Measurements from ENCODE around the gene RIMS3. TPM values are rescaled to one million over a fixed set of nuclear protein-coding genes. Genes with fewer than 3 reads are reported as not detected.

RIMS3 gene
- total RNA-seq, 1 experiment from 2014 or later = 13.7 TPM

GRCh38 chr1:40610156-40610555 is 55.3 kb downstream of the RIMS3 start:
- no peaks in the 10 kb centered on the region for H3K23me2 ChIP-seq (ENCODE audit: insufficient read length, low read depth, low read length, poor library complexity, severe bottlenecking)
- H3K18ac ChIP-seq (ENCODE audit: insufficient read length, low read depth, low read length) = no peak overlapping the region
- no peak overlapping the region for H3K27ac ChIP-seq (ENCODE audit: insufficient read length, low read depth, low read length)
- WGBS (ENCODE audit: extremely low coverage, insufficient read length, low lambda C conversion rate) = no CpG with 5 or more reads among the region's 7 CpGs
- H2AFZ ChIP-seq (ENCODE audit: low read length) = no peak overlapping the region
- TF ChIP-seq CTCF (conservative IDR thresholded peaks at IDR 0.05) = no peak
- no peak overlapping the region for H3K23ac ChIP-seq (ENCODE audit: insufficient read length, low read depth, low read length)
- H3K4me1 ChIP-seq (ENCODE audit: insufficient read depth, low read length) = no peaks in the 10 kb centered on the region
- no peaks in the 10 kb centered on the region for H4K20me1 ChIP-seq (ENCODE audit: control insufficient read depth, insufficient read depth, insufficient read length)
- H4K91ac ChIP-seq (ENCODE audit: insufficient read length, low read depth, low read length) = no peak overlapping the region
- no peak overlapping the region for H3K4me2 ChIP-seq (ENCODE audit: insufficient read depth, insufficient read length, low read length)
- H3T11ph ChIP-seq (ENCODE audit: low read length) = no peak overlapping the region
- Mint-ChIP-seq H3K27ac (0 out of 7 replicates have a peak overlapping the region, but pooled peaks of 2 of the 3 experiments have one; percentile 16 to 17), H3K4me3 (no peak overlapping the region), H3K4me1 (peaks cover 3 to 4% of the 10 kb centered on the region in 2 experiments; a peak in 1 of 4 replicates), H3K36me3 (ENCODE audit: insufficient read depth in 1 of 3, low read depth in 3 of 3) (no peaks in the 10 kb centered on the region), H3K9me3 (no peaks in the 10 kb centered on the region), H3K27me3 (ENCODE audit: low read depth) (no peaks in the 10 kb centered on the region; the same call in 1 of the 2 replicates)
- no peak overlapping the region for H2BK120ac ChIP-seq (ENCODE audit: low read depth, low read length, poor library complexity, severe bottlenecking)
- H3K56ac ChIP-seq (ENCODE audit: insufficient read length, low read depth, low read length) = no peak overlapping the region
- peak; percentile 17 for DNase-seq
- H2BK15ac ChIP-seq (ENCODE audit: low read depth, low read length) = peak overlapping the region; percentile 37; the same call in 1 of the 2 replicates
- H3K4ac ChIP-seq (ENCODE audit: low read depth, low read length) = no peak overlapping the region
- H4K8ac ChIP-seq (replicated peaks; ENCODE audit: insufficient read length, low read depth, low read length) = no peak overlapping the region
- H2BK20ac ChIP-seq (ENCODE audit: low read depth, low read length, poor library complexity, severe bottlenecking) = no peak overlapping the region
- no peak overlapping the region for H2BK12ac ChIP-seq (ENCODE audit: insufficient read length, low read depth, low read length)
- 0 out of 2 replicates have a peak overlapping the region, but pooled peaks have one; percentile 27 for H3K14ac ChIP-seq (ENCODE audit: insufficient read depth, low read length)
- H3K9me3 ChIP-seq (ENCODE audit: control insufficient read depth, low read depth, low read length) = no peaks in the 10 kb centered on the region
- no peaks in the 10 kb centered on the region for H3K79me2 ChIP-seq (ENCODE audit: insufficient read depth, low read length)
- H4K5ac ChIP-seq (ENCODE audit: insufficient read length, low read depth, low read length) = no peak overlapping the region
- no peak overlapping the region for H2AK5ac ChIP-seq (ENCODE audit: insufficient read length, low read length)
- H2BK5ac ChIP-seq (ENCODE audit: insufficient read length, low read length) = no peak overlapping the region
- H3K27me3 ChIP-seq (ENCODE audit: insufficient read depth, low read length) = no peaks in the 10 kb centered on the region
- H3K79me1 ChIP-seq (ENCODE audit: insufficient read depth, low read depth, low read length, poor library complexity, severe bottlenecking) = no peaks in the 10 kb centered on the region
- no peak overlapping the region for H3K9ac ChIP-seq (ENCODE audit: extremely low read depth, insufficient read length, low read length)
